ENCODE measurements around the gene SH3PXD2B.

Gene SH3PXD2B

DNA sequence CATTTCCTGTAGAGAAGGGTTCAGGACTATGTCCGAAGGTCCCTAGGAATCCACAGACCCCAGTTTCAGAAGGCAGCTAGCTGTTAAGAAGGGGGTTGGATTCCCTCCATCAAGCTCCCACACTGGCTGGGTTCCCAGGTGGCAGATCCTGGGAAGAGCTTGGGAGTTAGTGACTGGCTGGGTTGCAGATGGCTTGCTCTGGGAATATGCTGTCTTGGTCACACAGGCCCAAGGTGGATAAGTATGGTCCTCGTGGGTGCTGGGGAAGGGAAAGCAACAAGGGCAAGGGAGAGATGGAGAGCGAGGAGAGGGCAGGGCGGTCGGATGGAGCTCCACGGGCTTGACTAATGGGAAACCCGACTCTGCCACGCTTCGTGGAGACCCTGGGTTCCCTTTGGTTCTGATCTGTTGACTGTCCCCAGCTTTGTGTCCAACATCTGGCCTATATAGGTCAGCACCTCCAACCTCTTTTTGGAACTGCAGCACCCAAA is 17.4 kb downstream of the SH3PXD2B start:
- no peak for DNase-seq (ENCODE audit: low read depth)

DNA sequence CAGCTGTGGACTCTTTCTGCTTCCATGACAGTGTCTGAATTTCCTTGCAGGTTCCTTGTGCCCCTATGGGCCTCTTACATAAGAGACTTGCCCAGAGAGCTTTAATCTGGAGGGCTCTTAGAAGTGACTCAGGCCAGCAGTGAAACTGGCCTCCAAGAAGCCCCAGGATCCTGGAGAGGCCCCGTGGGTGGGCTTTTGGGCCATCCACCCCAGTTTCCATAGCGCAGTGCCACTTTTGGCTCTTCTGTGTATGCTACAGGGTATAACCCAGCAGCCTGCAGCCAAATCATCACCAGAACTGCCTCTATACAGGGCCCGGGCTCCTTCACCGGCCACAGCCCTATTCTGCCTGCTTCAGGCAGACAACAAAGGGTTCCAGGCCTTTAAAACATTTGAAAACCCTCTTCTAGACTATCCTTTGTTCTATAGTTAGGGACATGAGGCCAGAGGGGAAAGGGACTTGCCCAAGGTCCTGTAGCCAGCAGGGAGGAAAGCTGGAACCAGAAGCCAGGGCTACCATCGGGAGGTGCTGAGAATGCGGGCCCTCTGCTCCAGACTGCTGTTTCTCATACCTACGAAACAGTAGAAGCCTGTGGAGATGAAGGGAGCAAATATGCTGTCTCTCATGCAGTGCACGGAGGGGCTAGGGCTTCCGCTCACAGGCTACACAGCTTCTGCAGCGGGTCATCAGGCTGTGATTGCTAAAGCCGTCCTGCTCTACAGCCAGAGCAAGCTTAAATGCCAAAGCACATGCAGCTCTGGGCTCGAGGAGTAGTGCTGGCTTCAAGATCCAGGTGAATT is 18.0 kb downstream of the SH3PXD2B start:
- DNase-seq (ENCODE audit: low read depth) = no peak

DNA sequence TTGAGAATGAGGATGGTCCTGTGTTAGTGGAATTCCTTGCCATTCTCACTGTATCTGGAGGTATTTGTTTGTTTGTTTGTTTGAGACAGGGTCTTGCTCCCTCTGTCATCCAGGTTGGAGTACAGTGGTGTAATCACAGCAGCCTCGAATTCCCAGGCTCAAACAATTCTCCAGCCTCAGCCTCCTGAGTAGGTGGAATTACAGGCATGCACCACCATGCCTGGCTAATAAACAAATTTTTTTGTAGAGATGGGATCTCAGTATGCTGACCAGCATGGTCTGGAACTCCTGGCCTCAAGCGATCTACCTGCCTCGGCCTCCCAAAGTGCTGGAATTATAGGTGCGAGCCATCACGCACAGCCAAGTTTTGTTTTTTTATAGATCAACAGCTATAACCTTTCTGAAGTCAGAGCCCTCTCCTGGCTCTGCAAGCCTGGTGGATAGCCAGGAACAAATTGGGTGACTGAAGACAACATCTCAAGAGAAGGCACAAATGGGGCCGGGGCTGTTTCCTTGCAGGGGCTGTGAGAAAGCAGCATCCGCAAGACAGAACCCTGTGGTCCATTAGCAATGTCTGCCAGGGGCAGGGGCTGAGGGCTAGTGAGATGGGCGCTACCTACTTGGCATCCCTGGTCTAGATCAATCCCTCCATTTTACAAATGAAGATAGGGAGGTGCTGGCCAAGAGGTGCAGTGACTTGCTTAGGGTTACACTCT is 18.8 kb downstream of the SH3PXD2B start:
- no peak for DNase-seq (ENCODE audit: low read depth)

DNA sequence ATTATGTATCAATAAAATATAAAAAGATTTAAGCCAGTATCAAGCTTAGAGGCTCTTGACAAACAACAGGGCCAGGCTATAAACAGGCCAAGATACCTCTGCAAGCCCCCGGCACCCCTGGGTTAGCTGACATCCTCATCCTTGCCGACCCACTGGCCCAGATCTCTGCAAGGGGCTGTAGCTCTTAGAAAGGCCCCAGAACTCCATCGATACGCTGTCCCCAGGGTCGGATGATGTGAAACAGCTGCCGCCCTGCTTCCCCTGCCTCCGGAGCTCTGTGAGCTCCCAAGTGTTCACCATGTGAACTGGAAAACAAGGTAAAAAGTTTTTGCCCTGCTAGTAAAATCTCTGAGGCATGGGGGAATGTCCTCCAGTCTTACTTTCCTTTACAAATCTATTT is 20.1 kb downstream of the SH3PXD2B start:
- DNase-seq (ENCODE audit: low read depth) = no peak

DNA sequence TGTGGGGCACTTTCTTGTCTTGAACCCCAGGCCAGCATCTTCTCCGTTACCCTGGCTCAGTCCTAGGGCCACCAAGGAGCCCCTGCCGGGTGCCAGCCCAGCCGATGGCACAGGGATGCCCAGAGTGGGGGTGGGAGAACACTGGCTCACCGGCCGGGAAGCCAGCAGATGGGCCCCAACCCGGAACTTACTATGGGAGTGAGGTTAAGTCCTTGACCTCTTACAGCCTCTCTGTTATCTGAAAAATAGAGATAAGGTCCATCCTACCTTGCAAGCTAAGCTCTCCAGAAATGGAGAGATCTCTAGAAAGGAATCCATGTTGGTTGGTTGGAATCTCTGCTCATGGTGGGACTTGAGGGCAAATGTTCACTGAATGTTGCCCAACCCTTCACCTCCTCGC is 20.8 kb downstream of the SH3PXD2B start:
- no peak for DNase-seq (ENCODE audit: low read depth)

DNA sequence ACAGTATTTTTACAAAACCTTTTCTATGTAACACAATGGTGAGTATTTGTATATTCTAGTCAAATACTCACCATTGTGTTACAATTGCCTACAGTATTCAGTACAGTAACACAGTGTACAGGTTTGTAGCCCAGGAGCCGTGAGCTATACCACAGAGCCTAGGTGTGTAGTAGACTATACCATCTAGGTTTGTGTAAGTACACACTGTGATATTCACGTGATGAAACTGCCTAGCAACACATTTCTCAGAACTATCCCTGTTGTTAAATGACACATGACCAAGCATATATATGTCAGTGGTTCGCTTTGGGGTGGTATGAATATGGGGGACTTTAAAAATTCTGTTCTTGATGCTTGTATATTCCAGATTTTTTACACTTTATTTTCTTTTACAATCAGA is 21.3 kb downstream of the SH3PXD2B start:
- no peak for DNase-seq (ENCODE audit: low read depth)

DNA sequence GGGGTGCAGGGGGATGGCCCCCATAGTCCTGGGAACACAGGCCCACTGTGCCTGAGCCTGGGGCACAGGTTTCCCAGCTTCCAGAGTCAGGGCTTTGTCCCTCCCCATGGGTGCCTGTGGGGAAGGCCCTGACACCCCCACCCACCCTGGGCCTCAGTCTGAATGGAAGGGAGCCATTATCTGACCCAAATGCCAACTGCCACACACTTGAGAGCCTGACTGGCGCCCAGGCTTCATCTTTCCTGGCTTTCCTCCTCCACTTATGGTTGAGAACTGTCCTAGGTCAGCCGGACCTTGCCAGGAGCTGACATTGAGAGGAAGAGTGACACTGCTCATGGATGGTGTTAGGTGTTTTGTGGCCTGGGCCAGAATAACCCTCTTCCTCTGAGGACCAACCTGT is 24.0 kb downstream of the SH3PXD2B start:
- DNase-seq (ENCODE audit: low read depth) = no peak

DNA sequence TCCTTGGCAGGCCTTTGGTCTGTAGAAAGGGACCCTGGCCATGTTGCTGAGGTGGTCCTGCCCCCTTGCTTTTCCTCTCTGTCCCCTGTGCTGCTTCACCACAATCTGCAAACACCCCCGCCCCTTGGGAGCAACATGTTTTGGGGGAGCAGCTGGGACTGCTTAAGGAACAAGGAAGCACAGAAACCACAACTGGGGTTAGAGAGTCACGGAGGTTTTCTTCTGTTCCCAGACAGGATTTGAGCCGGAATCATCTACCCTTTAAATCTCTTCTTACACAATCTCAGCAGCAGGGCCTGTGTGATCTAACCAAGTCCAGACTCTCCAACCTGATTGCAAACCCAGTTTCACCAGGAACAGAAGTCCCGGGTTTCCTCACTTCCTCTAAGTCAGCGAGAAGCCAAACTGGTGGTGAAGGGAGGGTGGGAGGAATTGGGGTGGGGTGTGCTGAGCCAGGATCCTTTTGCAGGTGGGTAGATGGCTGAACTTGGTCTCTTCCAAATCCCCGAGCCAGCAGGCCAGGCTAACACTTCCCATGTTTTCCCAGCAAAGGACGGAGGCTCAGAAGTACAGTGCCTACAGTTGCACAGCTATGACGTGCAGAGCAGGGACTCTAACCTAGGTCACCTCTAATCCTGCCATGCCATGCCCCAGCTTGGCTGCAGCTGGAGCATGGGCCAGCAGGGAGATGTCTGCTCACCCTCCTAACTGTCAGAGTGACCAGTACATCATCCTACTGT is 25.0 kb downstream of the SH3PXD2B start:
- no peak for DNase-seq (ENCODE audit: low read depth)

DNA sequence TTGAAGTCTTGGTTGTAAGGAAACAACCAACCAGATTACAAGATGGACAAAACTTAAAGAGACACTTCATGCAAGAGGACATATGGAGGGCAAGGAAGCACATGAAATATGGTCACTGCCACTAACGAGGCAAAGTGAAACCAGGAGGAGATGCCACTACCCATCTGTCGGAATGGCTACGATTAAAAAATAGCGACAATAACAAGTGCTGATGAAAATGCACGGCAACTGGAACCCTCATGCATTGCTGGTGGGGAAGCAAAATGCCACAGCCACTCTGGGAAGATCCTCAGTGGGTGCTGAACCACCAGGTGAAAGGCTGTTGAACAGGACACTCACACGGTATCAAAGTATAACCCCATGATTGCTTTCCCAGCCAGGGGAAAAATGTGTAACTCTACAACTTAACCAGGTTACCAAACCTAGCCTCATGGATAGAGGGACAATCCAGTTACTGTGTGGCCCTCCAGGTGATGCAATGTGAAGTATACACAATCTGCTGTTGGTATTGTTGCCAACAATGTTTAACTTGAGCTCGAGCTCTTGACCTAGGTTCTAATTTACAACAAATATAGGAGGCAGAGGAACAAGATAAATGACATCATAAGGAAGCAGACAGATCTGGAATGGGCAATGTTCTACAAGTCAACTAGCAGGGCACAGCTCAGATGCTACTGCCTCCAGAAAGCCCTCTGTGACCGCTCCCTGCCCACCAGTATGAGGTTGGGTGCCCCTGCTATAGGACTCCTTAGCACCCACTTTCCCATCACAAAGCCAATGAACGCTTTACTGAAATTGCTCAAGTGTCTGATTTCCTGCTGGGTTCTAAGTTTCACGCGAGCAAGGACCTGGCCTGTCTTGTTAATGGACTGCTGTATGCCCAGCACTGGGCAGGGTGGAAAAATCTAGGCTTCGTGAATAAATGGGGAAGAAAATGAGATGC is 25.8 kb downstream of the SH3PXD2B start:
- DNase-seq (ENCODE audit: low read depth) = no peak

DNA sequence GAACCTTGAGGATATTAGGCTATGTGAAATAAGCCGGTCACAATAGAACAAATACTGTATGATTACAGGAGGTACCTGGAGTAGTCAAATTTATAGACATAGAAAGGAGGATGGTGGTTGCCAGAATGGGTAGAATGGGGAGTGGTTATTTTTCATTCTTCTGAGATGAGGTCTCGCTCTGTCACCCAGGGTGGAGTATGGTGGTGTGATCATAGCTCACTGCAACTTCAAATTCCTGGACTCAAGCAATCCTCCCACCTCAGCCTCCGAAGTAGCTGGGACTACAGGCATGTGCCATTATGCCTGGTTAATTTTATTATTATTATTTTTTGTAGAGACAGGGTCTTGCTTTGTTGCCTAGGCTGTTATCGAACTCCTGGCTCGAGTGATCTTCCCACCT is 27.1 kb downstream of the SH3PXD2B start:
- DNase-seq (ENCODE audit: low read depth) = no peak

DNA sequence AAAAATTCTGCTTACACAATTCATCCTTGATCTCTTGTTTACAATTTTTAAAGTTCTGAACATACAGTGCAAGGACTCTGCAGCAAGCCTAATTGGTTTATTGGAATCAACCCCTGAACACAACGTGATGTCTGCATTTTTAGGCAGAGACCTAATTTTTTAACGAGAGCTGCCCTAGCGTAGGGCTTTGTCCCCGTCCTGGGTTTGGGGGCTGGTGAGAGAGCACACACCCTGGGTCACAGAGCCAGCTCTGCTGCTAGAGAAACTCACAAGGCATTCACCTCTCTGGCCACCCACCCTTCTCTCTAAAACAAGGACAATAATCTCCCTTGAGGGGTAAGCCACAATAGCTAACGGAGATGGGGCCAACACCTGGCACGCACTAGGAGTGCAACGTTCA is 28.2 kb downstream of the SH3PXD2B start:
- no peak for DNase-seq (ENCODE audit: low read depth)

DNA sequence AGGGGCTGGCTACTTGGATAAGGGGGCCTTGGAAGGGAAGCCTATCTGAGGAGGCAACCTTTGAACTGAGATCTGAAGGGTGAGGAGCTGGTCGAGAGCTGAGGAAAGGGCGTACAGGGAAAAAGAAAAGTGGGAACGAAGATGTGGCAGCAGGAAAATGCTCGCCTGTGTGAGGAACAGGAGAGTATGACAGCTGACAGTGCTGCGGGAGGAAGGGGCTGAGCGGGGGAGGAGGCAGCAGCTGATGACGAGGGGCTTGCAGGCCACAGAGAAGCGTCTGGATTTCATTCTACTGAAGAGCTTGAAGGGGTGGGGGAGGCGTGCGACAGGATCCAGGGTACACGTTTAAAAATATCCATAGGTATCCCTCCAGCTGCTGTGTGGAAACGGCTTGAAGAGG is 28.9 kb downstream of the SH3PXD2B start:
- DNase-seq (ENCODE audit: low read depth) = no peak

DNA sequence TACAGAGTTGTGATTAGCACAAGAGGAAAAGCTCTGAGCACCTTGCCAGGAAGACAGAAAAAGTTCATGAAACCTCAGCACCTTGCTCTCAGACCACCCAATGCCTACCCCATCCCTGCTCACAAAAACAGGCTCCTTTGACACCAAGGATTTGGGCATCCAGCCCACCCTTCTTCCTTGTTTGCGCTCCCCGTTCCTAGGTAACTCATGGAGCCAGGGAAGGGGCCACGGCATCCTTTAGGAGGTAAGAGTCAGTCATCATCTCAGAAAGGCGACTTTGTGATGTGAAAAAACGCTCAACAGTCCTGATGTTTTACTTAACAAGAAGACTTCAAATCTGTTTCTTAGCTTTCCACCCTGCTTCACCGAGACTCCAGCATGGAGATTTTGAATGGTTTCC is 29.5 kb downstream of the SH3PXD2B start:
- DNase-seq (ENCODE audit: low read depth) = no peak

DNA sequence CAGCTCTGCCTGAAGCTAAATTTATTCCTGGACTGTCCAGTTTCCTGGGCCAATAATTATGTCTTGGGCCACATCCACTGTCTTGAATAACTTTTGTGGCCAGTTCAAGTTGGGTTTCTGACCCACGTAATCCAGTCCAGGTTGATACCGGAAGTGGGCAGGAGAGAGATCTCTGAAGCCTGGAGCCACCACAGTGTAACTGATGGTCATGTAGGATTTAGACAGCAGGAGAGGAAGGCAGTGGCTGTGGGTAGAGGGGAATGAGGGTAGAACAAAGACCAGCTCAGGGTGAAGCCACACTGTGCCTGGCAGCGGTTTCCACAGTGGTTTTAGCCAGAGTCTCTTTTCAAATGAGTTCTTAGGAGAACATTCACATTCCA is 30.2 kb downstream of the SH3PXD2B start:
- no peak for DNase-seq (ENCODE audit: low read depth)

DNA sequence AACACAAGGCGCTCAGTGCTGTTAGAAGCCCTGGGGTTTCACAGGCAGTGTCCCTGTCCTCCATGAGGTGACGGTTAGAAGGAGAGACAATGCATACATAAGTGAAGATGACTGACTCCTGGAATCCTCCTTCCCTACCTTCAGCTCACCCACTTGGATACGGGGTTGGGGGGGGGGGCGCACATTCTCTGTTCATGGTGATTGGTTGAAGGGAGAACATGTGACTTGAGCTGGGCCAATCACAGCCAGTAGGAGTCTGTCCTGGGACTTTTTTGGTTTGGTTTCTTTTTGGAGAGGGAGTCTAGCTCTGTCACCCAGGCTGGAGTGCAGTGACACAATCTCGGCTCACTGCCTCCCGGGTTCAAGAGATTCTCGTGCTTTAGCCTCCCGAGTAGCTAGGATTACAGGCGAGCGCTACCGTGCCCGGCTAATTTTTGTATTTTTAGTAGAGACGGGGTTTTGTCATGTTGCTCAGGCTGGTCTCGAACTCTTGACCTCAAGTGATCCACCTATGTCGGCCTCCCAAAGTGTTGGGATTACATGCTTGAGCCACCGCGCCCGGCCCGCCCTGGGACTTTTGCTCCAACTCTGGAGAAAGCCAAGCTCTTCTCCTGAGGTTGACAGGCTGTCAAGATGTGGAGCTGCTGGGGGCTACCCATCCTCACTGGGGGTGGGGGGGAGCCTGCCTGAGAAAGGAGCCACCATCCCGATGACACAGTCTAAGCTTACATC is 30.8 kb downstream of the SH3PXD2B start:
- DNase-seq (ENCODE audit: low read depth) = no peak

DNA sequence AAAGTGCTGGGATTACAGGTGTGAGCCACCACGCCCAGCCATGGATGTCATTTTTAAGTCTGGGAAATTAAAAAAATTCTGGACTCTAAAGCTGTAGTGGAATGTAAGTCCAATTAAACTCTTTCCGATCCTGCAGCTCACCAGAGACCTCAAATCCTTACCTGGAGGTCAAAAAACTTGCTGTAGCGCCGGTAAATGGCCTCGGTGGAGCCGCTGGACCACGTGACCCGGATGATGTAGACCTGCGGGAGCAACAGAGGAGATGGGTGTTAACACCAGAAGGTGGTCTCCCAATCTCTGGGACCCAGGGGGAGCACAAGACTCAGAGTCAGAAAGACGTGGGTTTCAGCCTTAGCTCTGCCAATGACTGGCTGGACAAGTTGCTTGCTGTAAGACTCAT is 32.1 kb downstream of the SH3PXD2B start:
- no peak for DNase-seq (ENCODE audit: low read depth)

DNA sequence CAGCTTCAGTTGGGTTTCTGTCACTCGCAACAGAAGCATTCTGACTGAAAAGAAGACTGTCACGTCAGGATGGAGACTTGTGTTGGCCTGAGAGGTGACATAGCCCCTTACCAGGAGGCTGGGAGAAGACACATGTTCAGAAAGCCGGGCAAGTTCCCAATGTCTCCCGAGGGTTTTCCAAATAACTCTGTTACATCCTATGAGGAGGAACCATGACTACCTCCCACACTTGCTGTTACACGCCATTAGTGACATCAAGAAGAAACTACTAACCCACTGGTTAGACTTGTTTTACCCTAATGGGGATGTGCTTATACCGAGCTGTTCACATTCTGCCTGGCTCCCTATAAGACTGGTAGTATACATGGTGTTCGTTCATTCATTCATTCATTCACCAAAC is 33.3 kb downstream of the SH3PXD2B start:
- DNase-seq (ENCODE audit: low read depth) = no peak

DNA sequence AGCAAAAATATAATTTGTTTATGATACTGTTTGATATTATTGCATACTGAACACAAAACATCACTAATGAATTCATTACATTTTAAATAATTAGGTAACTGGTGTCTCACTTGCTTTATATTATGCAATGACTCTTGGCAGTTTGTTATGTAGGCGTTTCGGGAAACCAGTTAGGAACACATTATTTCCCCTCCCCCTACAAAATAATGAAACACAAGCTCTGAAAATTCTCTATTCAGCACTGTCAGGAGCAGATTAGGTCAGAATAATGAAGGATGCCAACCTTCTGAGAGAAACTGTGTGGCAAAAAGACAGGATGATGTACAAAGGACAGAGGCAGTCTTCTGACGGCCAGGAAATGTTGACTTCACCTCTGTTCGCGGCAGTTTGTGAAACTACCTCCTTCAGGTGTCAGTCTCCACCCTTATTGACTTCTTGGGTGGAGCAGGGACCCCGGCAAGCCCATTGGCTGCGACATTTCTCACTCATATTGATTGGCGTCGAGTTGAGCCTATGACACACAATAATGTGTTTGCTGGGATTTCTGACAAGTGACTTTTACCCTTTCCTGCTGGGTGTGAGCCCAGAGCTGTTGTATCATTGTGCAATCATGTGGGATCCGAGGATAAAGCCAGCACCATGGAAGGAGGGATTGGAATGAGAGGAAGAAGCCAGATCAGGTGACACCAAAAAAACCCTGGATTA is 33.9 kb downstream of the SH3PXD2B start:
- DNase-seq (ENCODE audit: low read depth) = no peak

DNA sequence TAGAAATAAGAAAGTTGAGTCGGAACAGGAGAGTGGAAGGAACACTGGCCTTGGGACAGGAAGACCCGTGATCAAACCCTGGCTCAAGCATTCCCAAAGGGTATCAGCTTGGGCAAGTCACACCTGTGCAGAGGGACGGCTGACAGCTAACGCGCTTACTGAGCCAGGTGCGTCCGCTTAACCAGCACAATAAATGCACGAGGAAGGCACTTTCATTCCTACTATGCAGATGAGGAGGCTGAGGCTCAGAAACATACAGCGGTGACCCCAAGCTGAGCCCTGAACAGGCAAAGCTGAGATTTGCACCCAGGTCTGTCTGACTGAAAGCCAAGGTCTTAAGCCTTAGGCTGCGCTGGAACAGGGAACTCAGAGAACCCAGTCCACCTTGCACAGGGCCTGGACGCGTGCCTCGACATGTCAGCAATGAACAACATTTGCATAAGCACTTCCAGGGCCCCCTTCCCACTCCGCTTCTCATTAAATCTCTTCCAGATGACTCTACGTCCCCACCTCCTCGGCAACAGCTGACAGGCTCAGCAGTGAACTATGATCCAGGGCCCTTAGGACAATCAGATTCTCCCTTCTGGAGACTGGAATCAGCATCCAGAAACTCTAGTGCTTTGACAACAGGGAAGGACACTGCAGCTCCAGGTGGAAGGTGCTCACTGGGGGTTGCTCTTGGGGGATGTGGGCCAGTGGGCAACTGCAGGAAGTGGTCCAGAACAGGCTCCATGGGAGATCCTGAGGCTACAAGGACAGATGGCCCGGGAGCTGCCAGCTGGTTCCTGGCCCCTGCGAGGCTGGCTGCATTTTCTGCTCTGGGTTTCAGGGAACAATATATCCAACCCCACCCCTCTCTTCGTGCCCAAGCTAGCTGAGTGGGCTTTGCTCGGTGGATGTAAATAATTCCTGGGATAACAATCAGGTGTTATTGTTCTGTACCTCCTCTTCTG is 35.2 kb downstream of the SH3PXD2B start:
- no peak for DNase-seq (ENCODE audit: low read depth)
